Measurements from ENCODE around the gene AGBL1. TPM values are rescaled to one million over a fixed set of nuclear protein-coding genes. Genes with fewer than 3 reads are reported as not detected.

AGBL1 gene
- total and polyA plus RNA-seq, 2 donors (not counting 1 experiment from before 2014, with no cell fraction given), result not detected

GRCh38 chr15:86231864-86232721, 152.4 kb downstream of the AGBL1 start:
- 8% methylated on average over 15 of the region's 19 CpGs for WGBS (ENCODE audit: insufficient coverage)
- Histone ChIP-seq H3K4me1 (ENCODE audit: control insufficient read depth in 2 of 2, insufficient read depth in 2 of 2, low read length in 2 of 2) (no peaks in the 10 kb centered on the region), H3K27ac (ENCODE audit: low read length in 2 of 2) (no peak overlapping the region), H3K79me2 (ENCODE audit: control insufficient read depth, insufficient read depth, low read length) (no peaks in the 10 kb centered on the region), H3K9me3 (ENCODE audit: control extremely low read depth in 1 of 3, control insufficient read depth in 2 of 3, insufficient read depth in 1 of 3, low read length in 2 of 3) (no peaks in the 10 kb centered on the region), H3K9ac (ENCODE audit: low read length) (no peak overlapping the region), H4K20me1 (ENCODE audit: control insufficient read depth, insufficient read depth, low read length, poor library complexity, severe bottlenecking) (no peaks in the 10 kb centered on the region), H3K27me3 (replicated peaks in 1 of 4; ENCODE audit: control extremely low read depth in 1 of 4, control insufficient read depth in 3 of 4, insufficient read depth in 4 of 4, low read length in 3 of 4) (peaks cover 0 to 18% (median 5%) of the 10 kb centered on the region in 4 experiments), H3K4me2 (replicated peaks; ENCODE audit: low read depth, low read length, poor library complexity, severe bottlenecking) (no peak overlapping the region), H2AFZ (ENCODE audit: insufficient read depth, low read depth, low read length, poor library complexity, severe bottlenecking) (no peak overlapping the region), H3K4me3 (ENCODE audit: control extremely low read depth in 1 of 5, extremely low read depth in 1 of 5, insufficient read depth in 1 of 5, low read depth in 2 of 5, low read length in 4 of 5) (no peak overlapping the region), H3K36me3 (replicated peaks in 1 of 2; ENCODE audit: control extremely low read depth in 1 of 2, control insufficient read depth in 1 of 2, extremely low read depth in 1 of 2, insufficient read depth in 2 of 2, low read length in 1 of 2) (no peaks in the 10 kb centered on the region)
- ChIA-PET POLR2A (no interaction called here), CTCF (no interaction called here)
- ATAC-seq (ENCODE audit: low read depth) (no peak), DNase-seq (no peak)
- TF ChIP-seq EZH2 (IDR thresholded peaks at IDR 0.05; ENCODE audit: borderline replicate concordance, insufficient read depth, low read depth, low read length, poor library complexity, severe bottlenecking) (no peak), CTCF (IDR thresholded peaks at IDR 0.05) (no peak)
- H3K9me3 Mint-ChIP-seq (ENCODE audit: insufficient read depth), result no peaks in the 10 kb centered on the region
- H3K4me1 Mint-ChIP-seq, result no peaks in the 10 kb centered on the region
- H3K27me3 Mint-ChIP-seq, result peaks cover 24% of the 10 kb centered on the region
- no peak overlapping the region for H3K4me3 Mint-ChIP-seq
- H3K27ac Mint-ChIP-seq, result no peak overlapping the region
- intact Hi-C loops (cut with micrococcal nuclease), result no loop called here

- no peak for ATAC-seq (ENCODE audit: low read depth)
- no peak for DNase-seq
- Histone ChIP-seq H3K27me3 (replicated peaks in 1 of 4; ENCODE audit: control extremely low read depth in 1 of 4, control insufficient read depth in 3 of 4, insufficient read depth in 4 of 4, low read length in 3 of 4) (peaks cover 0 to 18% (median 5%) of the 10 kb centered on the region in 4 experiments), H3K79me2 (ENCODE audit: control insufficient read depth, insufficient read depth, low read length) (no peaks in the 10 kb centered on the region), H3K9ac (ENCODE audit: low read length) (no peak overlapping the region), H3K9me3 (ENCODE audit: control extremely low read depth in 1 of 3, control insufficient read depth in 2 of 3, insufficient read depth in 1 of 3, low read length in 2 of 3) (no peaks in the 10 kb centered on the region), H2AFZ (ENCODE audit: insufficient read depth, low read depth, low read length, poor library complexity, severe bottlenecking) (no peak overlapping the region), H3K36me3 (replicated peaks in 1 of 2; ENCODE audit: control extremely low read depth in 1 of 2, control insufficient read depth in 1 of 2, extremely low read depth in 1 of 2, insufficient read depth in 2 of 2, low read length in 1 of 2) (no peaks in the 10 kb centered on the region), H3K4me2 (replicated peaks; ENCODE audit: low read depth, low read length, poor library complexity, severe bottlenecking) (no peak overlapping the region), H3K4me3 (ENCODE audit: control extremely low read depth in 1 of 5, extremely low read depth in 1 of 5, insufficient read depth in 1 of 5, low read depth in 2 of 5, low read length in 4 of 5) (no peak overlapping the region), H3K4me1 (ENCODE audit: control insufficient read depth in 2 of 2, insufficient read depth in 2 of 2, low read length in 2 of 2) (no peaks in the 10 kb centered on the region), H3K27ac (ENCODE audit: low read length in 2 of 2) (no peak overlapping the region), H4K20me1 (ENCODE audit: control insufficient read depth, insufficient read depth, low read length, poor library complexity, severe bottlenecking) (no peaks in the 10 kb centered on the region)
- no peaks in the 10 kb centered on the region for H3K9me3 Mint-ChIP-seq (ENCODE audit: insufficient read depth)
- WGBS (ENCODE audit: insufficient coverage), result no CpG with 5 or more reads among the region's 3 CpGs
- intact Hi-C loops (cut with micrococcal nuclease), result no loop called here
- H3K4me3 Mint-ChIP-seq, result no peak overlapping the region
- no peak overlapping the region for H3K27ac Mint-ChIP-seq
- CTCF ChIA-PET, result no interaction called here
- no peaks in the 10 kb centered on the region for H3K4me1 Mint-ChIP-seq
- TF ChIP-seq EZH2 (IDR thresholded peaks at IDR 0.05; ENCODE audit: borderline replicate concordance, insufficient read depth, low read depth, low read length, poor library complexity, severe bottlenecking) (no peak), CTCF (IDR thresholded peaks at IDR 0.05) (no peak)
- peaks cover 15% of the 10 kb centered on the region for H3K27me3 Mint-ChIP-seq
- POLR2A ChIA-PET, result no interaction called here
These were observed 156.0 kb downstream of the AGBL1 start for GRCh38 chr15:86235667-86236066.

All from B cell (primary cell).